Mesothelial cell of epicardium (in vitro differentiated cells): Measurements from ENCODE around the gene TGM2. TPM values are rescaled to one million over a fixed set of nuclear protein-coding genes. Genes with fewer than 3 reads are reported as not detected.

Experiments used
- DNase-seq, 2 experiments: peaks; one replicate each; pipeline ENCODE4 v3.0.0; 2021; ENCODE audit warnings: low spot score in 2 of 2; ENCODE audit not compliant: unreplicated experiment in 2 of 2
- H3K27ac Mint-ChIP-seq: 2 replicates; pipeline ENCODE4 v1.8.0; 2021; ENCODE audit warnings: mixed read lengths
- H3K27me3 Mint-ChIP-seq: 2 replicates; pipeline ENCODE4 v1.8.0; 2021; ENCODE audit warnings: low read depth, mixed read lengths
- H3K36me3 Mint-ChIP-seq: 2 replicates; pipeline ENCODE4 v1.8.0; 2021; ENCODE audit warnings: mixed read lengths
- H3K4me1 Mint-ChIP-seq: 2 replicates; pipeline ENCODE4 v1.8.0; 2021; ENCODE audit warnings: mixed read lengths
- H3K4me3 Mint-ChIP-seq: 2 replicates; pipeline ENCODE4 v1.8.0; 2021; ENCODE audit warnings: mild to moderate bottlenecking, moderate library complexity, mixed read lengths
- H3K9me3 Mint-ChIP-seq: 2 replicates; pipeline ENCODE4 v1.8.0; 2021; ENCODE audit warnings: mixed read lengths
- total RNA-seq: library from RNA; stranded (reverse); gene quantifications from 3 replicates; pipeline ENCODE4 v1.2.1, GENCODE V29; 2021
- TF ChIP-seq, protein P1 (sequence below): fragments of 200-600 bp; sonication (generic); IDR thresholded peaks from one replicate; pipeline ENCODE4 v1.5.0; 2021; ENCODE audit warnings: antibody characterized with exemption; ENCODE audit not compliant: unreplicated experiment

The TGM2 gene
- total RNA-seq, 1 donor from 2014 or later, result 35.7 TPM

DNA sequence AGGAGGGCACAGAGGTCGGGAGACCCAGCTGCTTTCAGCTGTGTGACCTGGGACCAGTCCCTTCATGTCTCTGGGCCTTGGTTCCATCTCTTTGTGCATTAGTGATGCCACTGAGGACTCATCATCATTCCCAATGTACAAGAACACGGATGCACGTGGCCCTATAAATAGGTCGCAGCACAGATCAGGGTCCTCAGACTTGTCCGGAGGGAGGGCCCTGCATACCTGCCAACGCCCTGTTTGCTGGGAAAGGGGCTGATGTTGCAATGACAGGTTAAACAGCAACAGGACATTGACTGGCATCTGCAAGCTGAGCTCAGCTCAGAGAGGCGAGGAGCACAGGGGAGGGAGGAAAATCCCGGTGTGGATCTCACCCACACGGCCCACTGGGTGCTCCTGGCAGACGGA is 21.8 kb downstream of the TGM2 start:
- DNase-seq, result no peak
- Mint-ChIP-seq H3K36me3 (peaks cover 6% of the 10 kb centered on the region), H3K9me3 (no peaks in the 10 kb centered on the region), H3K27ac (no peak overlapping the region), H3K27me3 (no peaks in the 10 kb centered on the region), H3K4me1 (peaks cover 44% of the 10 kb centered on the region), H3K4me3 (no peak overlapping the region)
- TF ChIP-seq, protein P1, sequence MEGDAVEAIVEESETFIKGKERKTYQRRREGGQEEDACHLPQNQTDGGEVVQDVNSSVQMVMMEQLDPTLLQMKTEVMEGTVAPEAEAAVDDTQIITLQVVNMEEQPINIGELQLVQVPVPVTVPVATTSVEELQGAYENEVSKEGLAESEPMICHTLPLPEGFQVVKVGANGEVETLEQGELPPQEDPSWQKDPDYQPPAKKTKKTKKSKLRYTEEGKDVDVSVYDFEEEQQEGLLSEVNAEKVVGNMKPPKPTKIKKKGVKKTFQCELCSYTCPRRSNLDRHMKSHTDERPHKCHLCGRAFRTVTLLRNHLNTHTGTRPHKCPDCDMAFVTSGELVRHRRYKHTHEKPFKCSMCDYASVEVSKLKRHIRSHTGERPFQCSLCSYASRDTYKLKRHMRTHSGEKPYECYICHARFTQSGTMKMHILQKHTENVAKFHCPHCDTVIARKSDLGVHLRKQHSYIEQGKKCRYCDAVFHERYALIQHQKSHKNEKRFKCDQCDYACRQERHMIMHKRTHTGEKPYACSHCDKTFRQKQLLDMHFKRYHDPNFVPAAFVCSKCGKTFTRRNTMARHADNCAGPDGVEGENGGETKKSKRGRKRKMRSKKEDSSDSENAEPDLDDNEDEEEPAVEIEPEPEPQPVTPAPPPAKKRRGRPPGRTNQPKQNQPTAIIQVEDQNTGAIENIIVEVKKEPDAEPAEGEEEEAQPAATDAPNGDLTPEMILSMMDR, result no peak

DNA sequence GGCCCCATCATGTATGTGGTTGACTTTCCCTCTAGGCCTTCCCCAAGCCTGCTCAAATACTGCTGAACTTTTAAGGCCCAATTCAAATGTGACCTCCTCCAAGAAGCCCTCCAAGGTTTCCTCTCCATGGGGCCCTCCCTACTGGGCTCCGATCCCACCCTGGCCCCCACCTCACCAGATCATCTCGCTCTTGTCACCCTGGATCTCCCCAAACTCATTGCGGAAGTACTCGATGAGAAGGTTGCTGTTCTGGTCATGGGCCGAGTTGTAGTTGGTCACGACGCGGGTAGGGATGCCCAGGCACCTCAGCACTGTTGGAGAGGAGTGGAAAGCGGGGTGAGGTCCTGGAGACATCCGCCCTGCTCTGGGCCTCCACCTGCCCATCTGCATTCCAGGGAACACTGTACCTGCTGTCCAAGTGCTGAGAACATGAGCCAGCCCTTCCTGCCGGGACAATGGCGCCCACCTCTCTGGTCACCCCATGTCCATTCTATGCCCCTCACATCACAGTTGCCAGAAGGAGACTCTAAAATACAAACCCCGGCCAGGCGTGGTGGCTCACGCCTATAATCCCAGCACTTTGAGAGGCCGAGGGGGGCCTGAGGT is 23.1 kb downstream of the TGM2 start:
- peaks cover 44% of the 10 kb centered on the region for H3K4me1 Mint-ChIP-seq

DNA sequence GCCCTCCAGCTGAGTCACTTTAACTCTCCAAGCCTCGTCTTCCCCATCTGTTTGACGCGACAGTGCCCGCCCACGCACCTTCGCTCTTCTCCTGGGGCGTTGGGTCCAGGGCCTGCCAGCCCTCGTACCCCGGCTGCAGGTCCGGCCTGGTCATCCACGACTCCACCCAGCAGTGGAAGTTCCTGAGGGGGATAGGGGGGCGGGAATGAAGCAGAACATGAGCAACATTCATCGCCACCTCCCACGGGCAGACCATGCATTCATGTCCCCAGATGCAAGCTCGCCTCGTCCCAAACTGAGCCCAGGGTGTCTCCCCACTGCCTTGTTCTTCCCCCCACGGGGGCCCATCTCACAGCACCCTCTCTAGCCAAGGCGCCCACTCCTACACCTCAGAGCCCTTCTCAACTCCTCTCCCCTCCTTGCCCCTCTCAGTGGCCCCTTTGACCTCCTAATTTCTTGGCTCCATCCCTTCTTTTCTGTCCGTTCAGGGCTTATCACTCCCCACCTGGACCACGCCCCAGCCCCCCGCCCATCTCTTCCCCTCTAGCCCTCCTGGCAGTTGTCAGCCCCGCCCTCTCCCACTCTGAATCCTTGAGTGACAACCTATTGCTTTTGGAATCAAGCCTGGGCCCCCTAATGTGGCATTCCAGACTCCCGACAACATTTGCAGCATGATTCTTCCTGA is 23.7 kb downstream of the TGM2 start:
- TF ChIP-seq, protein P1, result no peak
- Mint-ChIP-seq H3K9me3 (no peaks in the 10 kb centered on the region), H3K4me1 (peaks cover 44% of the 10 kb centered on the region), H3K36me3 (peaks cover 6% of the 10 kb centered on the region), H3K27me3 (no peaks in the 10 kb centered on the region), H3K27ac (peak overlapping the region; percentile 39), H3K4me3 (no peak overlapping the region)
- DNase-seq, result no peak

More for the DNA sequence above, 23.1 kb downstream of the TGM2 start:
- no peak for DNase-seq
- TF ChIP-seq, protein P1, result no peak
- H3K9me3 Mint-ChIP-seq, result no peaks in the 10 kb centered on the region
- peaks cover 6% of the 10 kb centered on the region for H3K36me3 Mint-ChIP-seq
- peak overlapping the region; percentile 39 for H3K27ac Mint-ChIP-seq
- H3K27me3 Mint-ChIP-seq, result no peaks in the 10 kb centered on the region
- no peak overlapping the region for H3K4me3 Mint-ChIP-seq

DNA sequence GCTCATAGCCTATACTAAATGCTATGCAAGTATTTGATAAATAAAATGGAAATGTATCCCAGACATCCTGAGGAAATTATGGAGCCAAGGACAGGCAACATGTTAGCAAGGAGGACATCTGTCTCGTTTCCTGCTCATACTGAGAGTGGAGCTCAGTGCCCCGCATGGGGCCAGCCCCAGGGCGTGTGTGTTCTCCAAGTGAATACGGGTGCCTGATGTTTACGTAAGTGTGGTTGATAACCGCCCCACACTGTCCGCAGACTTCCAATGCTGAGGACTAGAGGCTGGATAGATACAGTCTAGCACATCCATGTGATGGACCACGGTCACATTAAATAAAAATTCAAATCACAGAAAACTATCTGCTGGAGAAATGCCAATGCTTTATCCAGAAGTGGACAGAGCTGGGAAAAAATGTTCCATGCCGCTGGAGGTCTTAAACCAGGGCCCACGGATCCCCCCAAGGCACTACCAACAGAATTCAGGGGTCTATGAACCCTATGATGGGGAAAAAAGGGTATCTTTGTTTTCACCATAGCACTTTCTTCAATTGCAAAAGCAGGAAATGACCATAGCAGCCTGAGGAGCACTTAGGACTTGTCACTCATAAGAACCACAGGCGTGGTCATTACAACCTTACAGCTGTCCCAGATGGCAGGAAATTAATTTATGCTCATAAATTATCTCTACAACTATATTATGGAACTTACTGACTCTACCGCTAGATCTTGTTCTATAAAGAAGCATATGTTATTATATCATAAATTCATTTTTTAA is 24.9 kb downstream of the TGM2 start:
- no peaks in the 10 kb centered on the region for H3K9me3 Mint-ChIP-seq
- H3K27ac Mint-ChIP-seq, result peak overlapping the region; percentile 16
- no peak overlapping the region for H3K4me3 Mint-ChIP-seq
- H3K27me3 Mint-ChIP-seq, result no peaks in the 10 kb centered on the region
- H3K36me3 Mint-ChIP-seq, result peaks cover 5% of the 10 kb centered on the region
- H3K4me1 Mint-ChIP-seq, result peaks cover 47% of the 10 kb centered on the region
- TF ChIP-seq, protein P1, result no peak
- DNase-seq, result no peak

DNA sequence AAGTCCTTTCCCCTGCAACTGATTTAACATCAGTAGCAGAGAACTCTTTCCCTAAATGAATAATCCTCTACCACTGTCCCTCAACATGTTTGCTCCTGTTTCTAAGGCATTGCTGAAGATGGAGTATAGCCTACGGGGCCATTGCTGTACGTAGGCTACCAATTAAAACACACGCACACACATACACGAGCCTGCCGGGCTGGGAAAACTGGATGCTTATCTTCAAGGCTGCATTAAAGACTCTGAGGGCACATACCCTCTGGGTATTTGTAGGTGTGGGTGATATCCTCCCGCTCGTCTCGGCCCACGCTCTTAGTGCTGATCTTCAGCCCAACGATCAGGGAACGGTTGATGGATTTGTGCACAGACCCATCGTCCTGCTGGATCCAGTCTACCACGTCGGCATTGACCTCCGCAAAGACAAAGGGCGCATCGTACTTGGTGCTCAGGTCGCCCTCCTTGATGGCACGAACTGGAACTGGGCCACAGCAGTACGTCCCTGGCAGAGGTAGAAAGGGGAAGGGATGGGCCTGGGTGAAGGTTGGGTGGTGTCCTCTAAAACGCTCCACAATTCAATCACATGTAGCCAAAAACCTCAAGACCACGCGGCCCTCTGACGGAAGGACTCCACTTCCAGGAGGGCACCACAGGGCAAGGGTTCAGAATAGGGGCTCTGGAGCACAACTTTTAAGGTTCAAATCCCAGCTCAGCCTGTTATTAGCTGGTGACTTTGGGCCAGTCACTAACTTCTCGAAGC is 25.7 kb downstream of the TGM2 start:
- Mint-ChIP-seq H3K4me1 (peaks cover 51% of the 10 kb centered on the region), H3K27ac (no peak overlapping the region), H3K27me3 (no peaks in the 10 kb centered on the region), H3K4me3 (no peak overlapping the region), H3K9me3 (no peaks in the 10 kb centered on the region), H3K36me3 (peaks cover 5% of the 10 kb centered on the region)
- TF ChIP-seq, protein P1, result no peak
- DNase-seq, result no peak
